Activated naive CD4-positive, alpha-beta T cell treated with anti-CD3 and anti-CD28 coated beads, Interleukin-2, amount 50 U/mL, for 24 hours (primary cell): ENCODE data around the gene SLC1A7.

Experiments used
- H3K27ac Mint-ChIP-seq: one replicate; pipeline ENCODE4 v1.8.0; 2021; ENCODE audit warnings: mild to moderate bottlenecking, mixed read lengths
- H3K27me3 Mint-ChIP-seq: one replicate; pipeline ENCODE4 v1.8.0; 2021; ENCODE audit warnings: mixed read lengths
- H3K36me3 Mint-ChIP-seq: one replicate; pipeline ENCODE4 v1.8.0; 2021; ENCODE audit warnings: mixed read lengths
- H3K4me1 Mint-ChIP-seq: one replicate; pipeline ENCODE4 v1.8.0; 2021; ENCODE audit warnings: mixed read lengths
- H3K4me3 Mint-ChIP-seq: one replicate; pipeline ENCODE4 v1.8.0; 2021; ENCODE audit warnings: mild to moderate bottlenecking, mixed read lengths
- H3K9me3 Mint-ChIP-seq: one replicate; pipeline ENCODE4 v1.8.0; 2021; ENCODE audit warnings: mixed read lengths

Gene SLC1A7

DNA sequence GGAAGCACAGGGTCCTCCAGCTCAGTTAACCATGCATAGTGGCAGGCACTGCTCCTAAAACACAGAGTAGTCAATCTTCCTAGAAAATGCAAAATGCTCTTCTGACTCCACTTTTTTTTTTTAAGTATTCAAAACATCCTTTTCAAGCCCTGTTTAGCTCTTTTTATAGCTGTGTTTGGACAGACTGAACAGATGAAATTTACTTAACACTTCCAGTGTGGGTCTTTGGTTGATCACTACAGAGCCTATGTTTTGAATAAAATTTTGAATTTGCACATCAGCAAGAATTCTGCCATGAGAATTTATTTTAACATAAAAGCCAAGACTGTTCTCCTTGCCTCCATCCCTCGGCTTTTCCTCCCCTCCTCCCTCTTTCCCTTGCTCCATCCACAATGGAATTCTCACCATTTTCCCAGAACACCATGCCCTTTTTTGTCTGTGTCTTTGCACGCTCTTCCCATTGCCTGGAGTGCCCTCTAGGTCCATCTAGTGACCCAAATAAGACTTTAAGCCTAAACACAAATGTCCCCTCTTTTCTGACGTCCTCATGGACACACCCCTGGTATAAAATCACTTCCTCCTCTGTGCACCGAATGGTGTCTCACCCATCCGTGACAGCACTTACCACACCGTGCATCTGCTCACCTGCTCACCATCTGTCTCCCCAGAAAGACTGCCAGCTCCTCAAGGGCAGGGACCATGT is 30.1 kb upstream of the SLC1A7 start:
- H3K27ac Mint-ChIP-seq, result no peak overlapping the region
- H3K4me3 Mint-ChIP-seq, result no peak overlapping the region
- no peaks in the 10 kb centered on the region for H3K9me3 Mint-ChIP-seq
- H3K4me1 Mint-ChIP-seq, result peaks cover 10% of the 10 kb centered on the region
- H3K27me3 Mint-ChIP-seq, result peaks cover 6% of the 10 kb centered on the region
- H3K36me3 Mint-ChIP-seq, result no peaks in the 10 kb centered on the region

DNA sequence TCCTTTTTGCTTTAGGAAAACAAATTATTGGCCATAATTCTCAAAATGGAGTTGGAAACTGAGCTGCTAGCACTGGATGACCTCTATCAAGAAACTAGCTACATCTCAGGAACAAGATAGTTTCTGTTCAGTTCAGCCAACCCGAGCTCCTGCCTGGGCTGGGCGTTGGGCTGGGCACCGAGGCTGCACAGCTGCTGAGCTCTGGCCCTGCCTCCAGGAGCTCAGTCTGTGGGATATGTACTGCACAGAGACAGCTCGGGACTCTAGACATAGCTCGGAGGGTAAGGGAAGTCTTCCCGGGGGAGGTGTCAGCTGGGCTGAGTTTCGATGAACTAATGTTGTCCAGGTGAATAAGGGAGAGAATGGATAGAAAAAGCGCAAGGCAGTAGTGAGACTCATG is 24.5 kb upstream of the SLC1A7 start:
- no peaks in the 10 kb centered on the region for H3K4me1 Mint-ChIP-seq
- H3K9me3 Mint-ChIP-seq, result no peaks in the 10 kb centered on the region
- H3K36me3 Mint-ChIP-seq, result no peaks in the 10 kb centered on the region
- no peak overlapping the region for H3K27ac Mint-ChIP-seq
- H3K4me3 Mint-ChIP-seq, result no peak overlapping the region
- peaks cover 4% of the 10 kb centered on the region for H3K27me3 Mint-ChIP-seq

DNA sequence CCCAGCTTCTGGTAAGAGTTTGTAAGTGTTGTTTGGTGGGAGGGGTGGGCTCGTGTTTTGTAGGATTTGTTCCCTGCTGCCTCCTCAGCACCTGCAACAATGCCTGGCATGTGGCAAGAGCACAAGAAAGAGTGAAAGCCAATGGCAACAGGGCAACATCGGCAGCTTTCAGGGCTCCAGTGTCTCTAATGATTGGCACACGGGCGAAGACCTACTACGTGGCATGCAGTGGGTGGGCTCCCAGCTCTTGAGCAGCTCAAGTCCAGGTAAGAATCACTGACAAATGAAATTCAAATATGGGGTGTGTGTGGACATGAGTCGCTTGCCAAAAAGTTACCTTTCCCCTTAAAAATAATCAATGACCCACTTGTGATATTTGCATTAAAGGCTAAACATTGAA is 23.9 kb upstream of the SLC1A7 start:
- Mint-ChIP-seq H3K36me3 (no peaks in the 10 kb centered on the region), H3K4me3 (no peak overlapping the region), H3K4me1 (no peaks in the 10 kb centered on the region), H3K27ac (no peak overlapping the region), H3K9me3 (no peaks in the 10 kb centered on the region), H3K27me3 (peaks cover 4% of the 10 kb centered on the region)

DNA sequence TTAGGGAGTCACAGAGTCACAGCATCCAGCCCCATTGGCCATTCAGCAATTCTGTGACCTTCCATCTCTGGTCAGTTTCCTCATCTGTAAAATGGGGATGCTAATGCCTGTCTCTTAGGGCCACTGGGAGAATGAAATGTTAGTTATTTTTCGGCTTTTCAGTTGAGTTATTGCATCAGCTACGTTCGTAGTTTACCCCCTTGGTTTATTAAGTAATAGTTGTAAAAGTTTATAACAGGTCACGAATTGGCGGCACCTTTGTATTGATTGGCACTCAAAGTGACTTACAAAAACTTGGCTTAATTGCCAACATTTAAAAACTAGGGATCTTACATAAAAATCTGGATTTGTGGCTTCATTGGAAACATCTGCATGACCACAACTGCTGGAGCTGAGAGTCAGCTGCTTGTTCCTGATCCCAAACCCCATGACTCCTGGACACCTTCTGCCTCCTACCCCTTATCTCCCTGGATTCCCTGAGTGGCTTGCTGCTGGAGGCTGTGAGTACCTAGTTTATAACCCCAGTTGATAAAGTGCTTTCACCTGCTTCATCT is 23.0 kb upstream of the SLC1A7 start:
- Mint-ChIP-seq H3K27ac (no peak overlapping the region), H3K9me3 (no peaks in the 10 kb centered on the region)

DNA sequence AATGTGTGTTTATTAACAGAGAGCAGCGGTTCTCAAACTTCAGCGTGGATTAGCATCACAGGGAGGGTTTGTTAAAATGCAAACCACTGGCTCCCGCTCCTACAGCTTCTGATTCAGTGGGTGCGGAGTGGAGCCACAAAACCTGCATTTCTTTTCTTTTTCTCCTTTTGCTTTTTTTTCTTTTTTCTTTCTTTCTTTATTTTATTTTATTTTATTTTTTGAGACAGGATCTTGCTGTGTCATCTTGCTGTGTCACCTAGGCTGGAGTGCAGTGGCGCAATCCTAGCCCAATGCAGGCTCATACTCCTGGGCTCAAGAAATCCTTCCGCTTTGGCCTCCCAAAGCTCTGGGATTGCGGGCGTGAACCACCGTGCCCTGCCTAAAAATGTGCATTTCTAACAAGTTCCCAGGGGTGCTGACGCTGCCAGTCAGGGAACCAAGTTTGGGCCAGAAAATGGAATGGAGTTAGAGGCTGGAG is 20.9 kb upstream of the SLC1A7 start:
- no peak overlapping the region for H3K27ac Mint-ChIP-seq
- no peaks in the 10 kb centered on the region for H3K9me3 Mint-ChIP-seq
- no peaks in the 10 kb centered on the region for H3K36me3 Mint-ChIP-seq
- no peak overlapping the region for H3K4me3 Mint-ChIP-seq
- no peaks in the 10 kb centered on the region for H3K4me1 Mint-ChIP-seq
- H3K27me3 Mint-ChIP-seq, result peaks cover 4% of the 10 kb centered on the region

More for the DNA sequence above, 23.0 kb upstream of the SLC1A7 start:
- Mint-ChIP-seq H3K27me3 (peaks cover 4% of the 10 kb centered on the region), H3K4me3 (no peak overlapping the region), H3K36me3 (no peaks in the 10 kb centered on the region), H3K4me1 (no peaks in the 10 kb centered on the region)

DNA sequence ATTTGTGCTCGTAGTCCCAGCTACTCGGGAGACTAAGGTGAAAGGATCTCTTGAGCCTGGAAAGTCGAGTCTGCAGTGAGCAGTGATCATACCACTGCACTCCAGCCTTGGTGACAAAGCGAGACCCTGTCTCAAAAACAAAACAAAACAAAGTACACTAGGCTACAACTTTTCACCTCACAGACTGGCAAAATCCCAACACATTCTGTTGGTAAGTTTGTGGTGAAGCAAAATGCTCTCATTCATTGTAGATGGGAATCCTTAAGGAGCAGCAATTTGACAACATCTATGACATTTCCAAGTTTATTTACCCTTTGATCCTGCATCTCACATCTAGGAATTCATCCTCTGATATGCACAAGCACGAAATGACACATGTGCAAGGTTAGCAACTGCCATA is 20.2 kb upstream of the SLC1A7 start:
- Mint-ChIP-seq H3K4me3 (no peak overlapping the region), H3K36me3 (no peaks in the 10 kb centered on the region), H3K9me3 (no peaks in the 10 kb centered on the region), H3K4me1 (no peaks in the 10 kb centered on the region), H3K27ac (no peak overlapping the region), H3K27me3 (peaks cover 4% of the 10 kb centered on the region)

DNA sequence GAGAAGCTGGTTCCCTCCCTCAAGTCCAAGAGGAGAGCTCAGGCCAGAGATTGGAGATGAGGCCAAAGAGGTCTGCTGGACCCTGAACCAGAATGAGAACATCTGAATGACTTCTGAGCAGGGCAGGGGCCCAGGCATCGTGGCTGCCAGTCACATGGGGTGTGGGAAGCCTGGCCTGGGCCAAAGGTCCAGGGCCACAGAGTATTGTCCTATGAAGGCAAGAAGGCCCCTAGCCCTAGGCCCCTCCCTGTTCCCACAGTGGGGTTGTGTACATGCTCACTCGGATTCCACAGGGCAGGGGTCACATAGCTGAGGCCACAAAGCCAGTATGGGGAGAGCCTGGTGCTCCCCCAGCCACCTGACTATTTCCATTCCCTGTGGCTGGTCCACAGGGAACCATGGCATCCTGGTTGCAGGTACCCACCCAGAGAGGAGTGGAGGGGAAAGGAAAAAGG is 18.5 kb upstream of the SLC1A7 start:
- Mint-ChIP-seq H3K9me3 (no peaks in the 10 kb centered on the region), H3K36me3 (no peaks in the 10 kb centered on the region), H3K27ac (no peak overlapping the region), H3K4me1 (no peaks in the 10 kb centered on the region), H3K4me3 (no peak overlapping the region), H3K27me3 (peaks cover 4% of the 10 kb centered on the region)

DNA sequence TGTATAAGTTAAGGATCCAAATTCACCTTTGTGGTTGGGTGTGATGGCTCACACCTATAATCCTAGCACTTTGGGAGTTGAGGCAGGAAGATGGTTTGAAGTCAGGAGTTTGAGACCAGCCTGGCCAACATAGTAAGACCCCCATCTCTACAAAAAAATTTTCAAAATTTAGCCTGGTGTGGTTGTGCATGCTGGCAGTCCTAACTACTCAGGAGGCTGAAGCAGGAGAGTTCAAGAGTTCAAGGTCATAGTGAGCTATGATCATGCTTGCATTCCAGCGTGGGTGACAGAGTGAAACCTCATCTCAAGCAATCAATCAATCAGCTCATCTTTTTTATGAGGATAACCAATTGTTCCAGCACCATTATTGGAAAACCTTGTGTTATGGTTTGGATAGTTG is 16.5 kb upstream of the SLC1A7 start:
- no peaks in the 10 kb centered on the region for H3K4me1 Mint-ChIP-seq
- no peak overlapping the region for H3K4me3 Mint-ChIP-seq
- H3K27ac Mint-ChIP-seq, result no peak overlapping the region
- no peaks in the 10 kb centered on the region for H3K36me3 Mint-ChIP-seq
- H3K9me3 Mint-ChIP-seq, result no peaks in the 10 kb centered on the region
- peaks cover 3% of the 10 kb centered on the region for H3K27me3 Mint-ChIP-seq

DNA sequence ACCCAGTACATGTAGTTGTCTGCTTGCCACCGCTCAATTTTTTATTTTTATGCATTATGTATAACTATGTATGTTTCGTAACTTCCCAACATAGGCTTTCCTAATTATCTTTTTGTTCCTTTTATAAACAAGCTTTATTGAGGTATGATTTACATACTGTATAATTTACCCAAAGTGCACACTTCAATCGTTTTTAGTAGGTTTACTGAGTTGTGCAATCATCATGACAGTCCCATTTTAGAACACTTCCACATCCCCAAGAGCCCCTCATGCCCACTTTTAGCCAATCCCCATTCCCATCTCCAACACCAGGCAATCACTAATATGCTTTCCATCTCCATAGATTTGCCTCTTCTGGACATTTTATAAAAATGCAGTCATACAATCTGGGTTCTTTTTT is 14.3 kb upstream of the SLC1A7 start:
- no peaks in the 10 kb centered on the region for H3K4me1 Mint-ChIP-seq
- H3K9me3 Mint-ChIP-seq, result no peaks in the 10 kb centered on the region
- H3K36me3 Mint-ChIP-seq, result no peaks in the 10 kb centered on the region
- no peak overlapping the region for H3K4me3 Mint-ChIP-seq
- no peak overlapping the region for H3K27ac Mint-ChIP-seq
- H3K27me3 Mint-ChIP-seq, result no peaks in the 10 kb centered on the region

DNA sequence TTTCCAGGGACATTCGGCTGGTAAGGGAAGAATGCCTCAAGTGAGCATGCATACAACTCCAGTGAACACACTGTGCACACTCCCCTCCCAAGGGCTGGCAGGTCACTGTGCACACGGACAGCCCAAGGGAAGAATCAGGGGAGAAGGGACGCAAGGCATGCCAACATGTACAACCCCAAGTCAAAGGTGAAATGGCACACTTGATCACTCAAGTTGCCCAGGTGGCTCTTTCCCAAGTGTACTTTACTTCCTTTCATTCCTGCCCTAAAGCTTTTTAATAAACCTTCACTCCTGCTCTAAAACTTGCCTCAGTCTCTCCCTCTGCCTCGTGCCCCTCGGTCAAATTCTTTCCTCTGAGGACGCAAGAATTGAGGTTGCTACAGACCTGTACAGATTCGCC is 13.5 kb upstream of the SLC1A7 start:
- no peak overlapping the region for H3K4me3 Mint-ChIP-seq
- H3K27ac Mint-ChIP-seq, result no peak overlapping the region
- no peaks in the 10 kb centered on the region for H3K9me3 Mint-ChIP-seq
- no peaks in the 10 kb centered on the region for H3K36me3 Mint-ChIP-seq
- H3K27me3 Mint-ChIP-seq, result no peaks in the 10 kb centered on the region
- H3K4me1 Mint-ChIP-seq, result no peaks in the 10 kb centered on the region

DNA sequence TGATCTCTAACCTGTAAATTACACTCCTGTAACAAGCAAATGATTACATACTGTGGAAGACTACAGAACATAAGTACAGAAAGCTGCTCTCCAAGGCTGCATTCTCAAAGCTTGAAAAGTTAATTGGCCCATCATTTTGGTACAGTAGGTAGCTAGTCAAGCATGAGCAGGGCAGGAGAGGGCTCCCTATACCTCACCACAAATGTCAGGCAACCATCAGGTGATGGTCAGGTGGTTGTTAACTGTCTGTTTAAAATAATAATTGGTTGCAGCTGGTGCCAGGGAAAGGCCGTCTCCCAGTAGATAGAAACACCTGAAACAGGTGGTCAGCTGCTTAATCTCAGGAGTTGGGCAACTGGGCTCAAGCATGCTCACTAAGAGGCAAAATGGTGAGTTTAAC is 13.1 kb upstream of the SLC1A7 start:
- Mint-ChIP-seq H3K36me3 (no peaks in the 10 kb centered on the region), H3K4me1 (no peaks in the 10 kb centered on the region), H3K4me3 (no peak overlapping the region), H3K9me3 (no peaks in the 10 kb centered on the region), H3K27me3 (no peaks in the 10 kb centered on the region), H3K27ac (no peak overlapping the region)

DNA sequence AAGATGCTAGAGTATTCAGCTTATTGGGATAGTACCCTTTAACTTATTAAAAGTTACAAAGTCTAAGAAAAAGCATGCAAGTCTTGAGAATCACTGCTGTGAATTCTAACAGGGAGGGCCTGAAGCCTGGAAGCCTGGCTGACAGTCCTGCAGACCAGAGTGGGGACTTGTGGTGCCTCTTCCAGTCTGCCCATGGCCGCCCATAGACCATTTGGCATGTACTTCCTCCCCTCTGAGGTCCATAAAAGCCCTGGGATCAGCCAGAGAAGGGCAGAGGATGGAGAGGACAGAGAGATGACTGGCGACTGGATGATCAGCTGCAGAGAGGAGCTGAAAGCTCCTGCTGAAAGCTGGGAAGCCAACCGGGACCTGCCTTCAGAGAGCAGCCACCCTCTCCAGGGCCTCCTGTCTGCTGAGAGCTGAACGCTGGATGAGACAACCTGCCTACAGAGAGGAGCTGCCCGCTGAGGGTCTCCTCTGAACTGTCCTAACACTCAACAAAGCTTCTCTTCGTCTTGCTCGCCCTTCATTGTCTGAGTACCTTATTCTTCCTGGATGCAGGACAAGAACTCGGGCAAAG is 12.5 kb upstream of the SLC1A7 start:
- no peak overlapping the region for H3K4me3 Mint-ChIP-seq
- H3K27ac Mint-ChIP-seq, result no peak overlapping the region
- no peaks in the 10 kb centered on the region for H3K4me1 Mint-ChIP-seq
- no peaks in the 10 kb centered on the region for H3K27me3 Mint-ChIP-seq
- H3K36me3 Mint-ChIP-seq, result no peaks in the 10 kb centered on the region
- no peaks in the 10 kb centered on the region for H3K9me3 Mint-ChIP-seq

DNA sequence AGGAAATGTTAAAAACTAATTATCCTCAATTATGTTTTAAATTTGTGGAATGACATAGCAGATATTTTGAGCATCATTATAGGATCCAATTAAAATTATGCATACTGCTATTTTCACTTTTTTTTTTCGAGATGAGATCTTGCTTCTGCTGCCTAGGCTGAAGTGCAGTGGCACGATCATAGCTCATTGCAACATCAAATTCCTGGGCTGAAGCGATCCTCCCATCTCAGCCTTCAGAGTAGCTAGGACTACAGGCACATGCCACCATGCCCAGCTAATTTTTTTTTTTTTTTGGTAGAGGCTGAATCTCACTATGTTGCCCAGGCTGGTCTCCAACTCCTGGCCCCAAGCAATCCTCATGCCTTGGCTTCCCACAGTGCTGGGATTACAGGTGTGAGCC is 11.3 kb upstream of the SLC1A7 start:
- H3K36me3 Mint-ChIP-seq, result no peaks in the 10 kb centered on the region
- no peaks in the 10 kb centered on the region for H3K4me1 Mint-ChIP-seq
- no peaks in the 10 kb centered on the region for H3K9me3 Mint-ChIP-seq
- H3K27me3 Mint-ChIP-seq, result no peaks in the 10 kb centered on the region
- H3K4me3 Mint-ChIP-seq, result no peak overlapping the region
- no peak overlapping the region for H3K27ac Mint-ChIP-seq

DNA sequence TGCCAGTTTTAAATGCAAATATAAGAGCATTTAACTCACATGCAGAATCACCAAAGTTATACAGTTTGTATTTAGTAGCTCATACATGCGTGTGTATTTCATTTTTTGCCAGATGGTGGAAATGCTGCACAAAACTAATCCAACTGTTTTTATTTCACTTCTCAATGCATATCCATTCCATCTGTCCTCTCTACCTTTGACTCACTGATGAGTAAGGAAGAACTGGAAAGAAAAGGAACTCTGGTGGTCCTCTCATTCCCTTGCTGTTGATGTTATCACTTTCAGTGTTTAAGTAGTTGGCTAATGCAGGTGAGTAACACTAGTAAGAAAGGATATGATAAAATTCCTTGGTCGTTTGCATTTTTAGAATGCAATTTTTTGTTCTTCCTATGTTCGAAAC is 5.7 kb upstream of the SLC1A7 start:
- Mint-ChIP-seq H3K27me3 (no peaks in the 10 kb centered on the region), H3K4me3 (no peak overlapping the region), H3K36me3 (no peaks in the 10 kb centered on the region), H3K27ac (no peak overlapping the region), H3K9me3 (no peaks in the 10 kb centered on the region), H3K4me1 (no peaks in the 10 kb centered on the region)

DNA sequence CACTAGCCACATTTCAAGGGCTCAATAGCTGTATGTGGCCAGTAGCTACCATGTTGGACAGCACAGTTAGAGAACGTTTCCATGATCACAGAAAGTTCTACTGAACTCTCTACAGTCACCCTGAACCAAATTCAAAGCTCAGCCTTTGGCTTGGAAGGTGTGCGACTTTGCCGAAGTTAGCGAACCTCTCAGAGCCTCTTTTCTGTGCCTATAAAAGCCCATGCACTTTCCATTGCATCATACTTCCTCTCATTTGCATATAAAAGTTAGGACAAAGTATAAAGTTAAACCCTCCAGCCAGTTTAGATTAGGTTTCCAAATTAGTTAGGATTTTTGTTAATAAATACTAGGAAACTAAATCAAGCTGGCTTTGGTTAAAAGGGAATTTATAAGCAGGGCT is 4.7 kb upstream of the SLC1A7 start:
- no peaks in the 10 kb centered on the region for H3K4me1 Mint-ChIP-seq
- H3K27ac Mint-ChIP-seq, result no peak overlapping the region

DNA sequence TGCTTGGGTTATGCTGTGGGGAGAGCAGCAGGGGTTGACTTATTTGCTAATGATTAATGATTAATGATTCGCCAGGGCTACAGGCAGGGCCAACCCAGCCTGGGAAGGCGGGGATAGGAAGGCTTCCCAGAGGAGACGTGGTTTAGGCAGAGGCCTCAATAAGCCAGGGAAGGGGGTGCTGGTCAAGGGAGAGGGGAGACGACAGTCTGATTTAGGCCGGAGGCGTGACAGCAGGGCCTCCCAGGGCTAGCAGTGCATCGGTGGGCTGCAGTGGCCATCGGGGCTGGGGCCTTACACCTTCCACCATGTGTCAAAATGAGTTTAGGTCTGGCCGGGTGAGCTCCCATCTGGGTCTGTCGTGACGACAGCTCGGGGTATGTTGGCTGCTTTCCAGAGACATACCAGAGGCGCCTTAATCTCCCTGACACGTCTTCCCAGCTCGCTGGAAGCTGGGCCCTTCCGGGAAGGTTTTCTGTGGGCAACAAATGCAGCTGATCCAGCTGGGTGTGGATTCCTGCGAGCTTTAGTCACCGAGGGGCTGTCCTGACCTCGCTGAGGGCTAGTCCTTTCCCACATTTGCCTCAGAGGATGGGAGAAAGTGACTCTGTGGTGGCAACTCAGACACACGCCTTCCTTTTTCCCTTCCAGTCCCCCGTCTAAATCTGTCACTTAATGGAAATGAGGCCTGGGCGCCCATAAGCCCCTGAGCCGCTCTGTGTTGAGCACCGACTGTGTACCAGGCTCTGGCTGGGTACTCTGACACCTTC is 3.7 kb upstream of the SLC1A7 start:
- H3K9me3 Mint-ChIP-seq, result no peaks in the 10 kb centered on the region
- H3K27me3 Mint-ChIP-seq, result no peaks in the 10 kb centered on the region
- no peaks in the 10 kb centered on the region for H3K36me3 Mint-ChIP-seq
- H3K4me1 Mint-ChIP-seq, result no peaks in the 10 kb centered on the region
- no peak overlapping the region for H3K4me3 Mint-ChIP-seq
- no peak overlapping the region for H3K27ac Mint-ChIP-seq

More for the DNA sequence above, 4.7 kb upstream of the SLC1A7 start:
- Mint-ChIP-seq H3K36me3 (no peaks in the 10 kb centered on the region), H3K4me3 (no peak overlapping the region), H3K9me3 (no peaks in the 10 kb centered on the region), H3K27me3 (no peaks in the 10 kb centered on the region)
